Esophagus muscularis mucosa (tissue), 3 donors: ENCODE results near the gene BRD7.

Experiments used
- POLR2A ChIP-seq: fragments of 450-650 bp; IDR thresholded peaks from one replicate; pipeline ENCODE4 v1.6.1; 2017; ENCODE audit warnings: antibody characterized with exemption, moderate library complexity, mild to moderate bottlenecking, low read depth
- POLR2AphosphoS5 ChIP-seq, 2 donors: sonication (generic); formaldehyde crosslinking; IDR thresholded peaks; one replicate each; pipeline ENCODE4 v1.6.1; 2017; ENCODE audit warnings: antibody characterized with exemption in 2 of 2
- TF ChIP-seq, protein P1 (sequence below), 3 experiments: fragments of 200-600 bp in 2 of 3; fragments of 450-650 bp in 1 of 3; sonication (generic) in 2 of 3; IDR thresholded peaks; one replicate each; pipeline ENCODE4 v1.5.1; 2017 to 2019; ENCODE audit warnings: antibody characterized with exemption in 3 of 3, mild to moderate bottlenecking in 2 of 3, moderate library complexity in 1 of 3

DNA sequence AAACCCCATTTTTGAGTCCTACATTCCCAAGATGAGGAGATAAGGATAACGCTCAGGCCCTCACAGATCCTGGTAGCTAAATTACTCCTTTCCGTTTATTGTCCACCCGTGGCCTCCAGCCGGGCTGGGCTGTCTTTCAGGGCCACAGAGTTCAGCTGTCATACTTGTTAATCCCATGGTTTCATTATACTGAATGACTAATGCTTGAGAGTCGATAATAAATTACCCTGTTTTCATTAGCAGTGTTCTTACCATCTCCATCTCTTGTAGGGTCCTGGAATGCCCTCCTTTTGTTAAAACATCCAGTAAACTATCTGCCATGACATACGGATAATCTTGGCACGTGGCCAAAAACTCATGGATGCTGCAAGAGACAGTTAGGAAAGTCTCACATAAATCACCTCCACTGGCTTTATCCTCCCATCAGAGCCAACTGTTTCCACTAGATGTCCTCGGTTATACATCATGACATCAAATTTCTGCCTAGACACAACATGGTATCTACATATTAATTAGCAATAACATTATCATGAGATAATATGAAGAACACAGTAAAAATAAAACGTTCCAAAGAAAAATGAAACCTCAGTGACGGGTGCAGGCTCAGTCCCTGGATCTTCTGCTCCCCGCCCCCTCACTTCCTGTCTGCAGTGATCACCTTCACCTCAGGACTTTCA lies 45.3 kb downstream of the BRD7 start:
- TF ChIP-seq, protein P1, sequence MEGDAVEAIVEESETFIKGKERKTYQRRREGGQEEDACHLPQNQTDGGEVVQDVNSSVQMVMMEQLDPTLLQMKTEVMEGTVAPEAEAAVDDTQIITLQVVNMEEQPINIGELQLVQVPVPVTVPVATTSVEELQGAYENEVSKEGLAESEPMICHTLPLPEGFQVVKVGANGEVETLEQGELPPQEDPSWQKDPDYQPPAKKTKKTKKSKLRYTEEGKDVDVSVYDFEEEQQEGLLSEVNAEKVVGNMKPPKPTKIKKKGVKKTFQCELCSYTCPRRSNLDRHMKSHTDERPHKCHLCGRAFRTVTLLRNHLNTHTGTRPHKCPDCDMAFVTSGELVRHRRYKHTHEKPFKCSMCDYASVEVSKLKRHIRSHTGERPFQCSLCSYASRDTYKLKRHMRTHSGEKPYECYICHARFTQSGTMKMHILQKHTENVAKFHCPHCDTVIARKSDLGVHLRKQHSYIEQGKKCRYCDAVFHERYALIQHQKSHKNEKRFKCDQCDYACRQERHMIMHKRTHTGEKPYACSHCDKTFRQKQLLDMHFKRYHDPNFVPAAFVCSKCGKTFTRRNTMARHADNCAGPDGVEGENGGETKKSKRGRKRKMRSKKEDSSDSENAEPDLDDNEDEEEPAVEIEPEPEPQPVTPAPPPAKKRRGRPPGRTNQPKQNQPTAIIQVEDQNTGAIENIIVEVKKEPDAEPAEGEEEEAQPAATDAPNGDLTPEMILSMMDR (IDR thresholded peaks at IDR 0.05), result peak in 1 of 3 experiments; percentile 25
- TF ChIP-seq POLR2AphosphoS5 (IDR thresholded peaks at IDR 0.05), result peak in 1 of 2 donors; percentile 61
- no peak for TF ChIP-seq POLR2A
